ENCODE results near the gene PARP16. TPM values are rescaled to one million over a fixed set of nuclear protein-coding genes. Genes with fewer than 3 reads are reported as not detected.

PARP16 gene
- total RNA-seq, 5 donors from 2014 or later (not counting 1 experiment from before 2014, with no cell fraction given), result 16.2 to 23.3 (median 18.5) TPM

DNA sequence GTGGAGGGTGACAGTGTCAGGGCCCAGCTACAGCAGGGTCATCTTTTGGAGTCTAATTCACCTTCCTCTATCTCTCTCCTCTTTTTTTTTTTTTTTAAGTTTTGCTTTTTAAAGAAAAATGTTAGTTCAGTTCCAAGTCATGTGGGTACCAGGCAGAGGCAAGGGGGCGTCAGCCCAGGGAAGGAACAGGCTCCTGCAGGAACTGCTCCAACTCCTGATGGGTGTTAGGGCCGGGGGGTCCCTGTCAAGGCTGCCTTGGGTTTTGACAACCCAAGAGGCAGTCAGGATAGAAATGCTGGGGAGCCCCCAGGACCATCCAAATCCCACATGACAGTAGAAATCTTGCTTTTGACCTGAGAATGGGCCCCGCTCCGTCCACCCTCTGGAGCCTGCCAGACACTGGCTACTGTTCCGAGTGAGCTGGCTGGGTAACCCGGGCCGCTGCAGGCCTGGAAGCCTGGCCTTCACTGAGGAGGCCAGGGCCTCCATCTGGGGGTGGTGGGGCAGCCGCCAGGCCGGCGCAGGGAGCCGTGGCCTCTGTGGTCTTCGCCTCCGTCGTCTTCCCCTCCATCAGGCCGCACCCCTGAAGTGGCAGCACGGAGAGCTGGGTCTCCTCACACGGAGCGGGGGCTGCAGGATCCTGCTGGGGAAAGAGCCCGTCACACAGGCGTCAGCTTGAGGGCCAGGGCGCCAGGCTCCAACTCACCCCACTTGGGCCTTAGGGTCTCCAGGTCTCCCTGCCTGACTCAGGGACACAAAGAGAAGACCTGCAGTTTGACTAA is 42.0 kb upstream of the PARP16 start:
- ChIA-PET POLR2A (no interaction called here), CTCF (no interaction called here)
- ATAC-seq (replicated peaks in 1 of 4) (no peak), DNase-seq (no peak)
- Histone ChIP-seq H3K27me3 (replicated peaks in 1 of 2; ENCODE audit: control insufficient read depth in 2 of 2, extremely low read depth in 1 of 2, insufficient read depth in 2 of 2, low read length in 1 of 2) (peaks cover 0 to 66% of the 10 kb centered on the region in 2 experiments), H3K4me1 (ENCODE audit: control insufficient read depth in 1 of 2, extremely low read depth in 1 of 2, insufficient read depth in 2 of 2, low read length in 2 of 2) (no peaks in the 10 kb centered on the region), H3K27ac (ENCODE audit: low read length) (no peak overlapping the region), H3K9me3 (no peaks in the 10 kb centered on the region), H3K4me3 (ENCODE audit: control insufficient read depth in 1 of 2, extremely low read depth in 1 of 2, low read length in 1 of 2) (no peak overlapping the region), H3K36me3 (ENCODE audit: control insufficient read depth in 2 of 2, extremely low read depth in 1 of 2, insufficient read depth in 1 of 2, low read length in 1 of 2) (no peaks in the 10 kb centered on the region)
- H3K4me1 Mint-ChIP-seq, result no peaks in the 10 kb centered on the region
- no peak overlapping the region for H3K27ac Mint-ChIP-seq
- H3K4me3 Mint-ChIP-seq, result no peak overlapping the region
- WGBS (ENCODE audit: insufficient coverage), result 83% methylated on average over 20 of the region's 21 CpGs
- peaks cover 5% of the 10 kb centered on the region in 2 donors for H3K27me3 Mint-ChIP-seq
- no peaks in the 10 kb centered on the region for H3K36me3 Mint-ChIP-seq
- H3K9me3 Mint-ChIP-seq, result no peaks in the 10 kb centered on the region

DNA sequence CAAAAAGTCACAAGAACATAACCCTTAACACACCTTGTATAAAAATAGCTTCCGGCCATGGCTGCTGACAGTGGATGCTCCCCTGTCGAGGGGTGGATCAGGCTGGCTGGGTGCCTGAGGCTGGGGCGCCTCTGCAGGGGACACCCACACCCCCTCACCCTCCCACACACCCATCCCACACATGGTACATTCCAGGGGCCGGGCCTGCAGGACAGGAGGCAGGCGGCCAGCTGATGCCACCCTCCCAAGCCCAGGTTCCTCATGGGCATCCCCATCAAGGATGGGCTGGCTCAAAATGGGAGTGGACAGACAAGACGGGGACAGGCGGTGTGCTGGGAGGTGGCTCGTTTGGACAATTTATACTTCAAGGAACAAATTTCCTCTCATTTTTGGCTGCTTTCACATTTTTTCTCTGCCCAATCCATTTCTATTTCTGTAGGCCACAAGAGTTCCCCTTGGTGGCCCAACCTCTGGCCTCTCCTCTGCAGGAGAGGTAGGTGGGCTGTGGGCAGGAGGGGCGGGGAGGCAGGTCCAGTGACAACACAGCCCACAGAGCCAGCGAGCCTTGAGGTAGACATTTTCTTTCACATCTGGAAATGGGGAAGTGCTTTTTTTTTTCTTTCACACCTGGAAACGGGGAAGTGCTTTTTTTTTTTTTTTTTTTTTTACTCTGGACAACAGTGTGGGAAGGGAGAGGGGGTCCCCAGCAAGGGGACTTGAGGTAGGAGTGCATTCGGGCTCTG is 41.1 kb upstream of the PARP16 start:
- ChIA-PET CTCF (interaction anchor here in 1 of 2 donors (0.5 kb wide), 1 partner anchor 80 kb away, joined by 4 read pairs; no protein-coding TSS in a partner anchor), POLR2A (no interaction called here)
- WGBS (ENCODE audit: insufficient coverage), result 69% methylated on average over 9 of the region's 12 CpGs
- Mint-ChIP-seq H3K27me3 (peaks cover 5% of the 10 kb centered on the region in 2 donors), H3K9me3 (no peaks in the 10 kb centered on the region), H3K4me1 (no peaks in the 10 kb centered on the region), H3K27ac (no peak overlapping the region), H3K36me3 (no peaks in the 10 kb centered on the region), H3K4me3 (no peak overlapping the region)
- no peaks in the 10 kb centered on the region for H3K9me3 ChIP-seq
- H3K27me3 ChIP-seq (replicated peaks in 1 of 2; ENCODE audit: control insufficient read depth in 2 of 2, extremely low read depth in 1 of 2, insufficient read depth in 2 of 2, low read length in 1 of 2), result peaks cover 0 to 68% of the 10 kb centered on the region in 2 experiments
- H3K4me3 ChIP-seq (ENCODE audit: control insufficient read depth in 1 of 2, extremely low read depth in 1 of 2, low read length in 1 of 2), result no peak overlapping the region
- H3K36me3 ChIP-seq (ENCODE audit: control insufficient read depth in 2 of 2, extremely low read depth in 1 of 2, insufficient read depth in 1 of 2, low read length in 1 of 2), result no peaks in the 10 kb centered on the region
- ATAC-seq (replicated peaks in 1 of 4) (no peak), DNase-seq (no peak)
- H3K27ac ChIP-seq (ENCODE audit: low read length), result no peak overlapping the region
- no peaks in the 10 kb centered on the region for H3K4me1 ChIP-seq (ENCODE audit: control insufficient read depth in 1 of 2, extremely low read depth in 1 of 2, insufficient read depth in 2 of 2, low read length in 2 of 2)

- no CpG with 5 or more reads among the region's 2 CpGs for WGBS (ENCODE audit: insufficient coverage)
- no peaks in the 10 kb centered on the region for H3K36me3 Mint-ChIP-seq
Measured at GRCh38 chr15:65326818-65327217, 40.1 kb upstream of the PARP16 start.

DNA sequence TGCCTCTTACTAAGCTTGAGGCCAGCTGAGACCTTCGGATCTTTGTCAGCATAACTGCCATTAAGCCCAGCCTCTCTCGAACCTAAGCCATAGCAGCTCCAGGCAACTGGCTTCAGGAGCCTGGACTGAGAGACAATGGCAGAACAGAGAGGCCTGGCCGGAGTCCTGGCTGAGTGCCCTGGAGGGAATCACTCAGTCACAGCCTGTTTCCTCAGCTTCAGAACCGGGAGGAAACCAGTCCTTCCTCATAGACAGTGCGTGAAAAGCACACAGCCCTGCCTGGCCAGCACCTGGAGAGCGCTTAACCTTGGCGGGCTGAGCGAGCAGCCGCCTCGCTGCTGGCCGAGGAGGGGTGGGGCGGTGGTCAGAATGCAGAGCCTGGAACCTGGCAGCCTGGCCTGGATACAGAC is 39.4 kb upstream of the PARP16 start:
- Mint-ChIP-seq H3K9me3 (no peaks in the 10 kb centered on the region), H3K27me3 (peaks cover 3 to 15% of the 10 kb centered on the region in 2 donors), H3K27ac (no peak overlapping the region), H3K4me3 (no peak overlapping the region), H3K36me3 (no peaks in the 10 kb centered on the region), H3K4me1 (no peaks in the 10 kb centered on the region)
- 34% methylated on average over 11 of the region's 12 CpGs for WGBS (ENCODE audit: insufficient coverage)
- ChIA-PET POLR2A (interaction anchor here in 1 of 2 donors (0.6 kb wide), 1 partner anchor 62 kb away, joined by 6 read pairs; no protein-coding TSS in a partner anchor), CTCF (no interaction called here)
- ATAC-seq (replicated peaks in 1 of 4), result no peak
- peaks cover 0 to 78% of the 10 kb centered on the region in 2 experiments for H3K27me3 ChIP-seq (replicated peaks in 1 of 2; ENCODE audit: control insufficient read depth in 2 of 2, extremely low read depth in 1 of 2, insufficient read depth in 2 of 2, low read length in 1 of 2)
- H3K4me1 ChIP-seq (ENCODE audit: control insufficient read depth in 1 of 2, extremely low read depth in 1 of 2, insufficient read depth in 2 of 2, low read length in 2 of 2), result no peaks in the 10 kb centered on the region
- no peaks in the 10 kb centered on the region for H3K9me3 ChIP-seq
- H3K4me3 ChIP-seq (ENCODE audit: control insufficient read depth in 1 of 2, extremely low read depth in 1 of 2, low read length in 1 of 2), result no peak overlapping the region
- H3K36me3 ChIP-seq (ENCODE audit: control insufficient read depth in 2 of 2, extremely low read depth in 1 of 2, insufficient read depth in 1 of 2, low read length in 1 of 2), result no peaks in the 10 kb centered on the region
- no peak overlapping the region for H3K27ac ChIP-seq (ENCODE audit: low read length)
- DNase-seq, result no peak

More at GRCh38 chr15:65326818-65327217, 40.1 kb upstream of the PARP16 start:
- Mint-ChIP-seq H3K4me3 (no peak overlapping the region), H3K4me1 (no peaks in the 10 kb centered on the region), H3K27me3 (peaks cover 5 to 12% of the 10 kb centered on the region in 2 donors), H3K9me3 (no peaks in the 10 kb centered on the region), H3K27ac (no peak overlapping the region)
- CTCF ChIA-PET, result interaction anchor here in 1 of 2 donors (0.5 kb wide), 1 partner anchor 81 kb away, joined by 4 read pairs; no protein-coding TSS in a partner anchor
- DNase-seq (no peak), ATAC-seq (replicated peaks in 1 of 4) (no peak)
- POLR2A ChIA-PET, result no interaction called here
- Histone ChIP-seq H3K4me1 (ENCODE audit: control insufficient read depth in 1 of 2, extremely low read depth in 1 of 2, insufficient read depth in 2 of 2, low read length in 2 of 2) (no peaks in the 10 kb centered on the region), H3K27ac (ENCODE audit: low read length) (no peak overlapping the region), H3K27me3 (replicated peaks in 1 of 2; ENCODE audit: control insufficient read depth in 2 of 2, extremely low read depth in 1 of 2, insufficient read depth in 2 of 2, low read length in 1 of 2) (peaks cover 0 to 77% of the 10 kb centered on the region in 2 experiments), H3K4me3 (ENCODE audit: control insufficient read depth in 1 of 2, extremely low read depth in 1 of 2, low read length in 1 of 2) (no peak overlapping the region), H3K36me3 (ENCODE audit: control insufficient read depth in 2 of 2, extremely low read depth in 1 of 2, insufficient read depth in 1 of 2, low read length in 1 of 2) (no peaks in the 10 kb centered on the region), H3K9me3 (no peaks in the 10 kb centered on the region)

GRCh38 chr15:65323071-65323511 is 36.4 kb upstream of the PARP16 start:
- H3K4me1 Mint-ChIP-seq, result no peaks in the 10 kb centered on the region
- Histone ChIP-seq H3K9me3 (no peaks in the 10 kb centered on the region), H3K27ac (ENCODE audit: low read length) (no peak overlapping the region), H3K4me1 (ENCODE audit: control insufficient read depth in 1 of 2, extremely low read depth in 1 of 2, insufficient read depth in 2 of 2, low read length in 2 of 2) (no peaks in the 10 kb centered on the region), H3K4me3 (ENCODE audit: control insufficient read depth in 1 of 2, extremely low read depth in 1 of 2, low read length in 1 of 2) (no peak overlapping the region), H3K36me3 (ENCODE audit: control insufficient read depth in 2 of 2, extremely low read depth in 1 of 2, insufficient read depth in 1 of 2, low read length in 1 of 2) (no peaks in the 10 kb centered on the region), H3K27me3 (replicated peaks in 1 of 2; ENCODE audit: control insufficient read depth in 2 of 2, extremely low read depth in 1 of 2, insufficient read depth in 2 of 2, low read length in 1 of 2) (peaks cover 0 to 51% of the 10 kb centered on the region in 2 experiments)
- no peak for DNase-seq
- ChIA-PET CTCF (interaction anchor here in 1 of 2 donors (0.6 kb wide), 2 partner anchors 32 to 1873 kb away, joined by 3 to 4 read pairs; no protein-coding TSS in a partner anchor), POLR2A (no interaction called here)
- no peaks in the 10 kb centered on the region for H3K36me3 Mint-ChIP-seq
- 31% methylated on average over 8 of the region's 9 CpGs for WGBS (ENCODE audit: insufficient coverage)
- H3K27ac Mint-ChIP-seq, result no peak overlapping the region
- ATAC-seq (replicated peaks in 1 of 4), result no peak
- no peaks in the 10 kb centered on the region for H3K9me3 Mint-ChIP-seq
- peaks cover 0 to 11% of the 10 kb centered on the region in 2 donors for H3K27me3 Mint-ChIP-seq
- H3K4me3 Mint-ChIP-seq, result no peak overlapping the region

- Histone ChIP-seq H3K4me1 (ENCODE audit: control insufficient read depth in 1 of 2, extremely low read depth in 1 of 2, insufficient read depth in 2 of 2, low read length in 2 of 2) (no peaks in the 10 kb centered on the region), H3K4me3 (ENCODE audit: control insufficient read depth in 1 of 2, extremely low read depth in 1 of 2, low read length in 1 of 2) (no peak overlapping the region), H3K9me3 (no peaks in the 10 kb centered on the region), H3K27ac (ENCODE audit: low read length) (no peak overlapping the region), H3K27me3 (replicated peaks in 1 of 2; ENCODE audit: control insufficient read depth in 2 of 2, extremely low read depth in 1 of 2, insufficient read depth in 2 of 2, low read length in 1 of 2) (peaks cover 0 to 40% of the 10 kb centered on the region in 2 experiments), H3K36me3 (ENCODE audit: control insufficient read depth in 2 of 2, extremely low read depth in 1 of 2, insufficient read depth in 1 of 2, low read length in 1 of 2) (no peaks in the 10 kb centered on the region)
- Mint-ChIP-seq H3K4me3 (no peak overlapping the region), H3K4me1 (no peaks in the 10 kb centered on the region), H3K9me3 (no peaks in the 10 kb centered on the region), H3K27me3 (peaks cover 0 to 13% of the 10 kb centered on the region in 2 donors), H3K36me3 (no peaks in the 10 kb centered on the region), H3K27ac (no peak overlapping the region)
- CTCF ChIA-PET, result interaction anchor here (0.5 to 1.5 kb wide), 8 partner anchors 8 to 1497 kb away, joined by 3 to 5 read pairs (median 4); partner anchors contain the start of gene RNU5B-1 (in 1 of the 2)
- POLR2A ChIA-PET, result no interaction called here
- DNase-seq, result peak; percentile 47 to 85 (median 65)
- ATAC-seq (replicated peaks in 1 of 4), result peak; percentile 96 to 99 (median 98)
- WGBS (ENCODE audit: insufficient coverage), result 20% methylated on average over 4 of the region's 5 CpGs
Measured at GRCh38 chr15:65318870-65319356, 32.2 kb upstream of the PARP16 start.
